CD4-positive, alpha-beta T cell treated with Interleukin-12 subunit alpha and Interleukin-12 subunit beta, for 1 hour (primary cell): Measurements from ENCODE around the gene EPHA2.
"Not testable (repeated sequence)": the region's sequence is repeated elsewhere in the genome, so short reads cannot be mapped to it uniquely, and the experiment has no call there.

Source experiments
- DNase-seq: peaks from one replicate; pipeline ENCODE4 v3.0.0-alpha.2; 2020

Gene EPHA2

DNA sequence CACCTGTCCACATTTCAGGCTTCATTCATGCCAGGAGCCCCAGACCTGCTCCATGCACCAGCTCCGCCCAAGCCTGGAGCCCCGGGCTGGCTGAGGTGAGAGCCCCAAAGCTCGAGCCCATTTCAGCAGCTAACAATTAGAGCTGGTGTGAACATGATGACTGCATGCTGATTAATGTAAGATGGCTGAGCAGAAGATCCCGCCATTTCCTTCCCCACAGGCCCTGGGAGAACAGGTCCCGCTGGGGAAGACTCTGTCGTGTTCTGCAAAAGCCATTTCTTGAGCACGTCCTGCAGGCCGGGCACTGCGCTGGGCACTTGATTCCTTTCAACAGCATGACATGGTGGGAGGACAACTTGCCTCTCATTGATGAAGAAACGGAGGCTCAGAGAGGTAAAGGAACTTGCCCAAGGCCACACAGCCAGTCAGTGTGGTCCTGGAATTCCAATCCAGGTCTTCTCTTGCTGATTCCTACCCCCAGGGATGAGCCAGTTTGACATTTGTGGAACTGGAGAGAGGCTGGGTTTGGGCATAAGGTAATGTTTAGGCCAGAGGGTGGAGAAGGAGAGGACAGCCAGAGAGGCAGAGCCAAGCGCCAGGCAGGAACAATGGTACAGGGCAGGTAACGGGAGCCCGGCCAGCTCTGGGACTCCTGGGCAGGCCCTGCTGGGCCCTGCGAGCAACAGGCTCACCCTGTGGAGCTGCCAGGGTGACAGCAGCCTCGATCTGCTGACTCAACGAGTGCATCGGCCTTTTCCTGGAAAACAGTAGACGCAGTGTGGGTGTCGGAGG is 28.1 kb upstream of the EPHA2 start:
- no peak for DNase-seq

DNA sequence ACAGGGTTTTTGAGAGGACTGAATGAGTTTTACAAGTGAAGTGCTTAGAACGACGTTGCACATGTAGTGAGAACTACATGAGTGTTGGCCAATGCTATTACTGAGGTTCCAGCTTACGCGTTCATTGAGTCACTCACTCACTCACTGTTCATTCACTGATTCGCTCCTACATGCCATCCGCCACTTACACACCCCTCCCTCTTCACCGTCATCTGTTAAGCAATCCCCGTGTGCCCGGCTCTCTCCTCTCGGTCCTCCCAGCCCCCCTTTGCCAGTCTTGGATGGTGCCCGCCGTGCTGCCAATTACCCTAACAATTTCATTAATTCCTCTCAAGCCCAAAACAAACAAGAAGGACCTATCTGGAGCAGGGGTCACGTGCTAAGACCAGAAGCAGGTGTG is 27.3 kb upstream of the EPHA2 start:
- DNase-seq: no peak

DNA sequence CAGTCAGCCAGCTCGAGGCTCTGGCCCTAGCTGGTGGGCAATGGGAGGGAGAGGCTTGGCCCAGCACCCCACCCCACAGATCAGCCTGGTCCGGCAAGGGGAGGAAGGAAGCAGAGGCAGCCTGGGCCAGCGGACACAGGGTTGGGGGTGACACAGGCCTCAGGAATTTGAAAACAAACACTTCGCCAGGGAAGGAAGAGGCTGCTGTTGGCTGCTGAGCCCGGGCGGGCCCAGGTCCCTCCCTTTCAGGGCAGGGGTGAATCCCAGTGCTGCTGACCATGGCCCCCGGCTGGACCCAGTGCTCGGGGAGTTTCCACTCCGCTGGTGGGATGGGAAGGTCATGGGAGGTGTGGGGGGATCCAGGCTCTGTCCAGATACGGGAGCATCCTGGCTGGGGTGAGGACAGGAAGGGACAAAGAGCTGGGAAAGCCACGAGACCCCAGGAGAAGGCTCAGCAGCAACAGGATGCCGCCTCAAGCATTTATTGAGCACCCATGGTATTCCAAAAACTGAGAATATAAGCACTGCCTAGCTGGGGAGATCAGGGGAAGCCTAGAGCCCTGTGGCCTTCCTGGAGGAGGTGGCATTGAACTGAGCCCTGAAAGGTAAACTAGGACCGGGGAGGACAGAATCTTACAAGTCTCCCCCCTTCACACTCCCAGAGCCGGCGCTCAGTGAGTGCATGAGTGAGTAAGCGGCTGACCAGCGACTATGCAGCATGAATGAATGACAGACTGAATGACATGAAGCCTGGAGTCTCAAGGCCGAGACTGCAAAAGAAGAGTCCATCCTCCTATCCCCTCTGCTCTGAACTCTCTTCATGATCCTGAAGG is 26.2 kb upstream of the EPHA2 start:
- no peak for DNase-seq

GRCh38 chr1:16180291-16180824 is 24.5 kb upstream of the EPHA2 start:
- DNase-seq: no peak

DNA sequence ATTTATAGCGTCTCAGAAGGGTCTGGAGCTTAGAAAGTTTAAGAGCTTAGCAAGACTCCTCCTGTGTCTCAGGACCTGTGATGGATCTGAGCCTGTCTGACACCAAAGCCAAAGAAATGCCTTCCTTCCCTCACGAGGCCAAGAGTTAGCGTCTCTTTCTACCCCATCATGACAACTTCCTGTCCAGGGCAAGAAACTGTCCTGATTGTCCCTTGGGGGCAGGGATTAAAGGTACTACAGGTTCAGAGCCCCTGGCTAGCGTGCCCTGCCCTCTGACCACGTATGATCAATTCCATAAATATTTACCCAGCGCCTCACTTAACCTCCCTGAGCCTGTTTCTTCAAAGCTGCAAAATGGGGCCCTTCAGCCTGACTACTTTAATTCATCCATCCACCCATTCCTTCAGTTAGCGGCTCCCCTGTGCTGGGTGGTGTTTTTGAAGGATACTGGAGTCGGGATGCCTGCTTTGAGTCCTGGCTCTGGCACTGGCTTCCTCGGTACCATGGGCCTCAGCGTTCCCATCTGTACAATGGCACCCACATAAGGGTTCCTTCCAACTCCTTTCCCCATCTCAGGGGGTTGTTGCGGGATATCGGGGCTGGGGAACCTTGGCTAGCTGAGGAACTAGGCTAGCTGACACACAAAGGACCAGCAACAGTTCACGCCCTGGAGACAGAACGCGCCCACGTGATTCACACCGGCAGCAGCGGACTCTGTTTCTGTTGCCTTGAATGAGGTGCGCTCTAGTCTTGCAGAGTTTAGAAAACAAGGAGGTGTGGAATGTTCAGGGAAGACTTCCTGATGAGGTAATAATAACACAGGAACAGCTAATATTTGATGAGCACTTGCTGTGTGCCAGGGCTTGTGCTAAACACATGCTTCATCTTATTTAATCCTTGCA is 23.0 kb upstream of the EPHA2 start:
- no peak for DNase-seq

GRCh38 chr1:16177306-16177705 is 21.4 kb upstream of the EPHA2 start:
- DNase-seq: no peak

GRCh38 chr1:16176653-16177052 is 20.8 kb upstream of the EPHA2 start:
- DNase-seq: no peak

- DNase-seq: no peak
Observed at GRCh38 chr1:16175610-16176553, 20.0 kb upstream of the EPHA2 start.

GRCh38 chr1:16174886-16175598 is 19.2 kb upstream of the EPHA2 start:
- no peak for DNase-seq

GRCh38 chr1:16174261-16174868 is 18.5 kb upstream of the EPHA2 start:
- DNase-seq: no peak

- DNase-seq: no peak
Observed at GRCh38 chr1:16173447-16174260, 17.8 kb upstream of the EPHA2 start.

- no peak for DNase-seq
Observed at GRCh38 chr1:16172964-16173446, 17.1 kb upstream of the EPHA2 start.

DNA sequence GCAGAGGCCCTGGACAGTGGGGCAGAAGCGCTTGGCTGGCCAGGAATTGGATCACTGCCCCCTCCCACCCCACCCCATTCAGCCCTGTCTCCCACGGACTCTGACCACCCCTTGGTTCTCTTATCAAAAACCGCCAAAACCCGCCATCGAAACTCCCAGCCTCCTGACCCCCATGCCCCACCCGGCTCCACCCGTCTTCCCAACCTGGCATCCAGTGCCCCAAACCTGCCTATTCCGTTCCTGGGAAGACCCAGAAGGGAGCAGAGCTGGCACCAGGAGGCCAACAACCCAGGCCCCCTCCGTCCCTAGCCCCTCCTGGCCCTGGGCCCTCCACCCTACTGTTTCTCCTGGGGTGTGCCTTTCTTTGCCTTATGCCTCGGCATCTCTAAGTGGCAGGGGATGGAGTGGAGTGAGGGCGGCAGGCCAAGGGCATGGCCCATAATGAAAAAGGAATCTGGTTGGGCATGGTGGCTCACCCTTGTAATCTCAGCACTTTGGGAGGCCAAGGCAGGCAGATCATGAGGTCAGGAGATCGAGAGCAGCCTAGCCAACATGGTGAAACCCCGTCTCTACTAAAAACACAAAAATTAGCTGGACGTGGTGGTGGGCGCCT is 16.5 kb upstream of the EPHA2 start:
- no peak for DNase-seq

DNA sequence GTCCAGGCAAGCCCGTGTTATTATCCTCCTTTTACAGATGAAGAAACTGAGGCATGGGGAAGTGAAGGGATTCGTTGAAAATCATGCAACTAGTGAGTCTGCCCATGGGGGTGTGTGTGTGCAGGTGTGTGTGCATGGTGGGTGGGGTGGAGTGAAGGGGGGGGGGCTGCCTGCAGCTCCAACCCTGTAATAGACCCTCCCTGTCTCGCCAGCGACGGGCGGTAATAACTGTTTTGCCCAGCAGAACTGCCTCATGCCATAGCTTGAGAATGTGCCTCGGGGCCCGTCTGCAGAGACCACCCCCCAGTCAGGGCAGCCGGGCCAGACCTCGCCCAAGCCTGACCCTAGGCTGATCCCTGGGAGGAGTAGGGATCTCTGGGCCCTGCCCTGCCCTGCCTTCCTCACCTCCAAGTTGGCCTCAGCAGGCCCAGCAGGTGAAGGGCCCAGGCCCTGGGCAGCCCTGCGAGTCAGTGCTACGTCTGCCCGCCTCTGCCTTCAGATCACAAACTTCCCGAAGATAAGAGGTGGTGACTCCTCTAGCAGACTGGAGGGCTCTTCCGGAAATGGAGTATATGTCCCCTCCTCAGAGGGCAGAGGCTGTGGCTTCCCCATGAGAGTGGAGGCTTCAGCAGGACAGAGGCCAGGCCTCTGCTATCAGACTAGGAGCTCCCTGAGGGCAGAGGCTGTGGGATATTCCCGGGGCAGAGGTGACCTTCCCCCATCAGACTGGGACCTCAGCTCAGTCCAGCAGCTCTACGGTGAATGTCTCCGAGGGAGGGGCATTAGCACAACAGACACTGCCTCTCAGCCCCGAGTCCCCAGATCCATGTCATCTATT is 15.7 kb upstream of the EPHA2 start:
- no peak for DNase-seq

GRCh38 chr1:16170283-16170673 is 14.4 kb upstream of the EPHA2 start:
- no peak for DNase-seq

- DNase-seq: no peak
Observed at GRCh38 chr1:16168622-16169360, 12.9 kb upstream of the EPHA2 start.

GRCh38 chr1:16168144-16168495 is 12.3 kb upstream of the EPHA2 start:
- not testable (repeated sequence) for DNase-seq
